Measurements from ENCODE around the gene XIRP2.
A peak's percentile ranks its signal among the peaks of the same experiment; 100 is the strongest.

Gene XIRP2

GRCh38 chr2:167289651-167290410, 401.6 kb downstream of the XIRP2 start:
- DNase-seq (ENCODE audit: low read depth in 2 of 2) = no peak

GRCh38 chr2:167292430-167293171, 404.3 kb downstream of the XIRP2 start, which contains the start of gene B3GALT1:
Gene B3GALT1 (plus strand): TSS chr2:167293001.
- DNase-seq (ENCODE audit: low read depth in 2 of 2) = peak in 1 of 2 donors; percentile 32

GRCh38 chr2:167293172-167293781, 405.0 kb downstream of the XIRP2 start:
- DNase-seq (ENCODE audit: low read depth in 2 of 2) = no peak

- DNase-seq (ENCODE audit: low read depth in 2 of 2) = no peak
Measured at GRCh38 chr2:167293943-167294775, 405.9 kb downstream of the XIRP2 start.

- no peak for DNase-seq (ENCODE audit: low read depth in 2 of 2)
Measured at GRCh38 chr2:167294776-167295140, 406.5 kb downstream of the XIRP2 start.

- no peak for DNase-seq (ENCODE audit: low read depth in 2 of 2)
Measured at GRCh38 chr2:167297292-167297691, 409.0 kb downstream of the XIRP2 start.

- no peak for DNase-seq (ENCODE audit: low read depth in 2 of 2)
Measured at GRCh38 chr2:167298017-167298416, 409.7 kb downstream of the XIRP2 start.
